Breast epithelium (tissue), 4 donors: Measurements from ENCODE around the gene ARHGEF19. TPM values are rescaled to one million over a fixed set of nuclear protein-coding genes. Genes with fewer than 3 reads are reported as not detected.

ENCODE experiments used
- DNase-seq, 2 donors: peaks; one replicate each; pipeline ENCODE4 v3.0.0-alpha.2; 2019; ENCODE audit warnings: low spot score in 2 of 2
- H3K27ac ChIP-seq, 2 donors: fragments of 200-600 bp; sonication (generic) in 1 of 2; one replicate each; pipeline ENCODE4 v1.5.1; 2016 to 2019; ENCODE audit warnings: mild to moderate bottlenecking in 1 of 2
- H3K27me3 ChIP-seq, 2 donors: fragments of 200-600 bp; sonication (generic) in 1 of 2; one replicate each; pipeline versions ENCODE4 v1.5.1 to v1.6.0; 2017 to 2019; ENCODE audit warnings: control low read depth in 1 of 2, mild to moderate bottlenecking in 1 of 2
- H3K36me3 ChIP-seq: fragments of 200-600 bp; one replicate; pipeline ENCODE4 v1.5.1; 2019
- H3K4me1 ChIP-seq, 2 donors: fragments of 200-600 bp; sonication (generic); one replicate each; pipeline ENCODE4 v1.5.1; 2016 to 2019; ENCODE audit warnings: control low read depth in 1 of 2
- H3K4me3 ChIP-seq, 3 donors: fragments of 200-600 bp; sonication (generic); 1 replicate in 2 of 3; 2 replicates in 1 of 3; pipeline ENCODE4 v1.5.1; 2016 to 2019; ENCODE audit warnings: mild to moderate bottlenecking in 3 of 3, moderate library complexity in 2 of 3
- H3K9me3 ChIP-seq, 2 donors: fragments of 200-600 bp; sonication (generic) in 1 of 2; one replicate each; pipeline ENCODE4 v1.5.1; 2016 to 2019; ENCODE audit warnings: control low read depth in 1 of 2
- POLR2A ChIP-seq: fragments of 450-650 bp; IDR thresholded peaks from one replicate; pipeline ENCODE4 v1.6.1; 2016; ENCODE audit warnings: antibody characterized with exemption, mild to moderate bottlenecking, moderate library complexity
- POLR2AphosphoS5 ChIP-seq, 3 donors: sonication (generic); formaldehyde crosslinking; IDR thresholded peaks; one replicate each; pipeline ENCODE4 v1.6.1; 2017; ENCODE audit warnings: antibody characterized with exemption in 3 of 3
- intact Hi-C: fragments of 100-400 bp; cut with DNase I; formaldehyde crosslinking; loops from one replicate; pipeline ENCODE4 v1.15.1; 2023; ENCODE audit warnings: low total_unique reads
- total RNA-seq, 3 donors: library from RNA; depleted of rRNA; stranded (reverse); fragments of >200 nt; gene quantifications; one replicate each; pipeline ENCODE4 v1.1.0, GENCODE V29; 2016
- TF ChIP-seq, protein P1 (sequence below), 3 donors: fragments of 450-650 bp; IDR thresholded peaks; one replicate each; pipeline ENCODE4 v1.5.1; 2016 to 2017; ENCODE audit warnings: antibody characterized with exemption in 3 of 3, mild to moderate bottlenecking in 3 of 3, moderate library complexity in 3 of 3

ARHGEF19 gene
- total RNA-seq, 3 donors from 2014 or later: 7.5 to 18.0 (median 12.9) TPM

GRCh38 chr1:16174261-16174868, 38.1 kb downstream of the ARHGEF19 start:
- TF ChIP-seq POLR2AphosphoS5 (IDR thresholded peaks at IDR 0.05): no peak
- no peak for TF ChIP-seq POLR2A
- TF ChIP-seq, protein P1, sequence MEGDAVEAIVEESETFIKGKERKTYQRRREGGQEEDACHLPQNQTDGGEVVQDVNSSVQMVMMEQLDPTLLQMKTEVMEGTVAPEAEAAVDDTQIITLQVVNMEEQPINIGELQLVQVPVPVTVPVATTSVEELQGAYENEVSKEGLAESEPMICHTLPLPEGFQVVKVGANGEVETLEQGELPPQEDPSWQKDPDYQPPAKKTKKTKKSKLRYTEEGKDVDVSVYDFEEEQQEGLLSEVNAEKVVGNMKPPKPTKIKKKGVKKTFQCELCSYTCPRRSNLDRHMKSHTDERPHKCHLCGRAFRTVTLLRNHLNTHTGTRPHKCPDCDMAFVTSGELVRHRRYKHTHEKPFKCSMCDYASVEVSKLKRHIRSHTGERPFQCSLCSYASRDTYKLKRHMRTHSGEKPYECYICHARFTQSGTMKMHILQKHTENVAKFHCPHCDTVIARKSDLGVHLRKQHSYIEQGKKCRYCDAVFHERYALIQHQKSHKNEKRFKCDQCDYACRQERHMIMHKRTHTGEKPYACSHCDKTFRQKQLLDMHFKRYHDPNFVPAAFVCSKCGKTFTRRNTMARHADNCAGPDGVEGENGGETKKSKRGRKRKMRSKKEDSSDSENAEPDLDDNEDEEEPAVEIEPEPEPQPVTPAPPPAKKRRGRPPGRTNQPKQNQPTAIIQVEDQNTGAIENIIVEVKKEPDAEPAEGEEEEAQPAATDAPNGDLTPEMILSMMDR (IDR thresholded peaks at IDR 0.05): no peak
- H3K4me1 ChIP-seq: peaks cover 16 to 37% of the 10 kb centered on the region in 2 donors

GRCh38 chr1:16173447-16174260, 38.8 kb downstream of the ARHGEF19 start:
- Histone ChIP-seq H3K36me3 (no peaks in the 10 kb centered on the region), H3K27me3 (no peaks in the 10 kb centered on the region), H3K4me1 (peaks cover 16 to 37% of the 10 kb centered on the region in 2 donors), H3K9me3 (no peaks in the 10 kb centered on the region), H3K27ac (peak overlapping the region; percentile 95 to 96), H3K4me3 (no peak overlapping the region)
- intact Hi-C loops: no loop called here
- DNase-seq: peak; percentile 88 to 91
- peak; percentile 66 to 90 (median 76) for TF ChIP-seq POLR2AphosphoS5 (IDR thresholded peaks at IDR 0.05)
- no peak for TF ChIP-seq POLR2A
- TF ChIP-seq, protein P1 (IDR thresholded peaks at IDR 0.05): no peak

More at GRCh38 chr1:16174261-16174868, 38.1 kb downstream of the ARHGEF19 start:
- H3K27ac ChIP-seq: peak overlapping the region; percentile 95 to 96
- H3K9me3 ChIP-seq: no peaks in the 10 kb centered on the region
- H3K36me3 ChIP-seq: no peaks in the 10 kb centered on the region
- intact Hi-C loops: no loop called here
- no peak for DNase-seq
- H3K4me3 ChIP-seq: no peak overlapping the region
- no peaks in the 10 kb centered on the region for H3K27me3 ChIP-seq

GRCh38 chr1:16172964-16173446, 39.4 kb downstream of the ARHGEF19 start:
- TF ChIP-seq, protein P1 (IDR thresholded peaks at IDR 0.05): no peak
- no peak for TF ChIP-seq POLR2A
- no peak for TF ChIP-seq POLR2AphosphoS5 (IDR thresholded peaks at IDR 0.05)
- intact Hi-C loops: no loop called here
- DNase-seq: no peak
- no peaks in the 10 kb centered on the region for H3K36me3 ChIP-seq
- H3K27ac ChIP-seq: peak overlapping the region; percentile 95 to 96
- no peak overlapping the region for H3K4me3 ChIP-seq
- H3K27me3 ChIP-seq: no peaks in the 10 kb centered on the region
- no peaks in the 10 kb centered on the region for H3K9me3 ChIP-seq
- peaks cover 16 to 40% of the 10 kb centered on the region in 2 donors for H3K4me1 ChIP-seq

DNA sequence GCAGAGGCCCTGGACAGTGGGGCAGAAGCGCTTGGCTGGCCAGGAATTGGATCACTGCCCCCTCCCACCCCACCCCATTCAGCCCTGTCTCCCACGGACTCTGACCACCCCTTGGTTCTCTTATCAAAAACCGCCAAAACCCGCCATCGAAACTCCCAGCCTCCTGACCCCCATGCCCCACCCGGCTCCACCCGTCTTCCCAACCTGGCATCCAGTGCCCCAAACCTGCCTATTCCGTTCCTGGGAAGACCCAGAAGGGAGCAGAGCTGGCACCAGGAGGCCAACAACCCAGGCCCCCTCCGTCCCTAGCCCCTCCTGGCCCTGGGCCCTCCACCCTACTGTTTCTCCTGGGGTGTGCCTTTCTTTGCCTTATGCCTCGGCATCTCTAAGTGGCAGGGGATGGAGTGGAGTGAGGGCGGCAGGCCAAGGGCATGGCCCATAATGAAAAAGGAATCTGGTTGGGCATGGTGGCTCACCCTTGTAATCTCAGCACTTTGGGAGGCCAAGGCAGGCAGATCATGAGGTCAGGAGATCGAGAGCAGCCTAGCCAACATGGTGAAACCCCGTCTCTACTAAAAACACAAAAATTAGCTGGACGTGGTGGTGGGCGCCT, 40.1 kb downstream of the ARHGEF19 start:
- TF ChIP-seq POLR2A (no peak), POLR2AphosphoS5 (IDR thresholded peaks at IDR 0.05) (no peak)
- TF ChIP-seq, protein P1 (IDR thresholded peaks at IDR 0.05): no peak
- peaks cover 16 to 44% of the 10 kb centered on the region in 2 donors for H3K4me1 ChIP-seq
- H3K4me3 ChIP-seq: no peak overlapping the region
- DNase-seq: no peak
- H3K27me3 ChIP-seq: no peaks in the 10 kb centered on the region
- H3K27ac ChIP-seq: peak overlapping the region in 1 of 2 donors; percentile 95
- intact Hi-C loops: no loop called here
- no peaks in the 10 kb centered on the region for H3K36me3 ChIP-seq
- no peaks in the 10 kb centered on the region for H3K9me3 ChIP-seq
